Vagina (tissue), 2 donors: ENCODE measurements around the gene BICD2.

ENCODE experiments used
- POLR2A ChIP-seq, 2 donors: fragments of 450-650 bp; IDR thresholded peaks; one replicate each; pipeline ENCODE4 v1.6.1; 2017; ENCODE audit warnings: antibody characterized with exemption in 2 of 2, mild to moderate bottlenecking in 2 of 2, moderate library complexity in 2 of 2
- POLR2AphosphoS5 ChIP-seq, 2 donors: sonication (generic); formaldehyde crosslinking; IDR thresholded peaks; one replicate each; pipeline ENCODE4 v1.9.0; 2017; ENCODE audit warnings: antibody characterized with exemption in 2 of 2, mild to moderate bottlenecking in 2 of 2, low read depth in 1 of 2; ENCODE audit not compliant: insufficient read depth in 1 of 2
- TF ChIP-seq, protein P1 (sequence below), 3 experiments: fragments of 450-650 bp in 2 of 3; fragments of 200-600 bp in 1 of 3; sonication (generic) in 1 of 3; IDR thresholded peaks; one replicate each; pipeline ENCODE4 v1.5.1; 2017 to 2019; ENCODE audit warnings: antibody characterized with exemption in 3 of 3, mild to moderate bottlenecking in 2 of 3, moderate library complexity in 2 of 3

DNA sequence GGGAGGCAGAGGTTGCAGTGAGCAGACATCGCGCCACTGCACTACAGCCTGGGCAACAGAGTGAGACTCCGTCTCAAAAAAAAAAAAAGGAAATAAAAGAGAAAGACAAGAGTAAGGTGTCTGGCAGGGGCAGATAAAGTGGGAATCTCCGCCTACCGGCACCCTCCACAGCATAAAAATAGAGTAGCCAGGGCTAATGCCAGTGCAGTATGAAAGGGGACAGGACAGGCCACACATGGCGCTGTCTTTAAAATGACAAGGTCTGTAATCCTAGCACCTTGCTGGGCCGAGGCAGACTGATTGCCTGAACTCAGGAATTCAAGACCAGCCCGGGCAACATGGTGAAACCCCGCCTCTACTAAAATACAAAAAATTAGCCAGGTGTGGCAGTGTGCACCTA, 7.8 kb downstream of the BICD2 start:
- TF ChIP-seq, protein P1, sequence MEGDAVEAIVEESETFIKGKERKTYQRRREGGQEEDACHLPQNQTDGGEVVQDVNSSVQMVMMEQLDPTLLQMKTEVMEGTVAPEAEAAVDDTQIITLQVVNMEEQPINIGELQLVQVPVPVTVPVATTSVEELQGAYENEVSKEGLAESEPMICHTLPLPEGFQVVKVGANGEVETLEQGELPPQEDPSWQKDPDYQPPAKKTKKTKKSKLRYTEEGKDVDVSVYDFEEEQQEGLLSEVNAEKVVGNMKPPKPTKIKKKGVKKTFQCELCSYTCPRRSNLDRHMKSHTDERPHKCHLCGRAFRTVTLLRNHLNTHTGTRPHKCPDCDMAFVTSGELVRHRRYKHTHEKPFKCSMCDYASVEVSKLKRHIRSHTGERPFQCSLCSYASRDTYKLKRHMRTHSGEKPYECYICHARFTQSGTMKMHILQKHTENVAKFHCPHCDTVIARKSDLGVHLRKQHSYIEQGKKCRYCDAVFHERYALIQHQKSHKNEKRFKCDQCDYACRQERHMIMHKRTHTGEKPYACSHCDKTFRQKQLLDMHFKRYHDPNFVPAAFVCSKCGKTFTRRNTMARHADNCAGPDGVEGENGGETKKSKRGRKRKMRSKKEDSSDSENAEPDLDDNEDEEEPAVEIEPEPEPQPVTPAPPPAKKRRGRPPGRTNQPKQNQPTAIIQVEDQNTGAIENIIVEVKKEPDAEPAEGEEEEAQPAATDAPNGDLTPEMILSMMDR (IDR thresholded peaks at IDR 0.05): no peak
- no peak for TF ChIP-seq POLR2A (IDR thresholded peaks at IDR 0.05)
- TF ChIP-seq POLR2AphosphoS5 (IDR thresholded peaks at IDR 0.05; ENCODE audit: insufficient read depth in 1 of 2, low read depth in 1 of 2): no peak
